ENCODE data around the gene IRX6.

The IRX6 gene

DNA sequence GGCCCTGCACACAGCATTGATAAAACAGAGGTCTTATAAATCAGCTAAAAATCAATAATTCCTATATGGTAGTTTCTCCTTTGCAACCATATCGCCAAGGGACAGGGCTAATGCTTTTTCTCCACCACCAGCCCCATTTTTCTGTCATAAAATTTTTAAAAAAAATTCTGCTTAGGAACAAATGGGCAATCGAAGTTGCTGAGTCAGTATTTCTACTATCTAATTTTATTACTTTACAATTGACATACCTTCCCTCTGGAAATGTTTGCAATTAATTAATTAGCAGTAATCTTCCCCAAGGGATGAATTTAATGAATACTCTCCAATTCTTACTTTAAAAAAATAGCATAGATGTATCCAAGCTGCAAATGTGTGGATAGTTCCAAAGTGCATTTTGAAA lies 1.7 kb upstream of the IRX6 start:
- no peak for DNase-seq

DNA sequence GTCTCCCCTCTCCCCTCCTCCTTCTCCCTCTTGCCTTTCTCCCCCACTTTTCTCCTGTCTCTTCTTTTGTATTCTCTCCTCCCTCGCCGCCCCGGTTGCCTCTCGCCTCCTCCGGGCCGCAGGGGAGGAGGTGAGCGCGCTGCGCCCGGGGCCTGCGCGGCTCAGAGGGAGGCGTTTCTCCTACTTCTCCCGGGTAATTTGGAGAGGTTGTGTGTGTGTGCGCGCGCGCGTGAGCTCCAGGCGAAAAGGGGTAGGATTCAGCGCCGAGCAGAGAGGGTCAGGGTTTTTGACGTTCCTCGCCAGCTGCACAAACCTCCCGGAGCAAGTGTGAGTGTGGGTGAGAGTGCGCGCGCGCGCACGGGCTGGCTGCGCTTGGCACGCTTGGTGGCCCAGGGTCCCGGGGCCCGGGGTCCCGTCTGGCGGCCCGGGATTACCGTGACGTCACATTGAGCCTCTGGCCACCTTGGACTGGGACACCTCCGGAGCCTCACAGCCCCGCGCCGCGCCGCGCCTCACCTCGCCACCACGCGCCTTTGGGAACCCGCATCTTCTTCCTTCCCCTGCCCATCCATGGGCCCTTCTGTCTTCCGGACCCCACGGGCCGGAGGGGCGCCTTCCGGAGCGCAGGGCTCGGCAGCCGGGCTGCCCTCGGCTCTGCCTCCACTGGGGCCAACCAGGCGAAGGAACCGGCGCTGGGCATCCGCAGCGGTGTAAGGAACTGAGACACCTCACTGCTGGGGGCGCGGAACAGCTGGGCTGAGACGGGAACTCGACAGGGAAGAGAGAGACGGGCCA lies 479 bp downstream of the IRX6 start:
- no peak for DNase-seq

DNA sequence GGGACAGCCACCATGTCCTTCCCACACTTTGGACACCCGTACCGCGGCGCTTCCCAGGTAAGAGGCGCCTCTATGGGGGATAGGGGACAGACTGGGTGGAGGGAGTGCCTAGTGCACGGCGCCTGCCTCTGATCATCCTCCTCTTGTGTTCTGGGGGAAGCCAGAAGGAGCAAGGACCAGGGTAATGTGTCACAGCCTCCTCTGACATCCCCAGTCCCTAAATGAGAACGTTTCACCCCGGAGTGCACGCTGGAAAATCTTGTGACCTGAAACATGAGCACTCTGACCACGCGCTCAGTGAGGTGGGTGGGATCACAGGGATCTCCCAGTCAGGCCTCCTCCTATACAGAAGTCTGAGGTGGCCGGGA lies 1.1 kb downstream of the IRX6 start:
- DNase-seq, result no peak

DNA sequence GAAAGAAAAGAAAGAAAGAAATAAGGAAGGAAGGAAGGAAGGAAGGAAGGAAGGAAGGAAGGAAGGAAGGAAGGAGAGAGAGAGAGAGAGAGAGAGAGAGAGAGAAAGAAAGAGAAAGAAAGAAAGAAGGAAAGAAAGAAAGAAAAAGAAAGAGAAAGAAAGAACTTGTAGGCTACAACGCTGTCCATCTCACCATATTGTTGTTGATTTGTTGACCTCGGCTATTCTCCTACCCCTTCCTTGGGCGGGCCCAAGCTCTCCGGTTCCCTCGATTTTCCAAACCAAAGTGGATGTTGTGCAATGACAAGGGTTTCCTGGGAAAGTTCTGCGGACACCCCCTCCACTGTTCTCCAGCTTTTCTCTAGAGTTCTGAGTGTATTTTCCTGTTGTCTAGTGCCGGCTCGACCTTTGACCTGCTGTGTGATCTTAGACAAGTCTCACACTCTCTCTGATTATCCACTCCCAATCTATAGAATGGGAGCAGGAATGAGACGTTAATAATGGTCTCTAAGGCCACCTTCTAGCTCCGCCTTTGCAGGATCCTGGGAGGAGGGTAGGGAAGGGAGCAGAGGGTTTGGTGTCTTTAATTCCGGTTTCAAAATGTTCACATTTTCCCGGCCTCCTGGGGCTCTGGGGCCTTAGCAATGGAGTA lies 1.6 kb downstream of the IRX6 start:
- no peak for DNase-seq

DNA sequence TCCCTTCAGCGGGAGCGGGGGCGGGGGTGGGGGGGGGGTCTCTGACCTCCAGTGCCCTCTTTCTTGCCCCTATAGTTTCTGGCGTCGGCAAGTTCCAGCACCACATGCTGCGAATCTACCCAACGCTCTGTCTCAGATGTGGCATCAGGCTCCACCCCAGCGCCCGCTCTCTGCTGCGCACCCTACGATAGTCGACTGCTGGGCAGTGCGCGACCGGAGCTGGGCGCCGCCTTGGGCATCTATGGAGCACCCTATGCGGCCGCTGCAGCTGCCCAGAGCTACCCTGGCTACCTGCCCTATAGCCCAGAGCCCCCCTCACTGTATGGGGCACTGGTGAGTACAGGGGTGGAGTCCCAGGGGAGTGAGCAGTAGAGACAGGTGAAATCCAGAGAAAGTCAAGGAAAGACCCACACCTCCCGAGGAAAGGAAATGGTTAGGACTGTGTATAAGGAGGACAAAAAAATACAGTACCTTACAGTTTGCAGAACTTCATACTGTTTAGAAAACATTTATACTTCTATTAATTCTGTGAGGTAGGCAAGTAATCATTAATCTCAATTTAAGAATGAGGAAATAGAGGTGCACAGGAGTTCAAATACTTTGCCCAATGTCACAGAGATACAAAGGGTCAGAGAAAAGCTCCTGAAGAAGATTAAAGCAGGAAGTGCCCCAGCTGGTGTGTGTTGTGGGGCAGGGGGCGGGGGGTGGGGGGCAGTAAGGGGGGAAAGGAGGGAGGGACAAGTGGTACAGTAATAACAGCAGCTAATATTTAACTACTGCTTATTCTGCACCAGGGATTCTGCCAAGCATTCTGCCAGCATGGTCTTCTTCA lies 2.5 kb downstream of the IRX6 start:
- DNase-seq, result no peak

DNA sequence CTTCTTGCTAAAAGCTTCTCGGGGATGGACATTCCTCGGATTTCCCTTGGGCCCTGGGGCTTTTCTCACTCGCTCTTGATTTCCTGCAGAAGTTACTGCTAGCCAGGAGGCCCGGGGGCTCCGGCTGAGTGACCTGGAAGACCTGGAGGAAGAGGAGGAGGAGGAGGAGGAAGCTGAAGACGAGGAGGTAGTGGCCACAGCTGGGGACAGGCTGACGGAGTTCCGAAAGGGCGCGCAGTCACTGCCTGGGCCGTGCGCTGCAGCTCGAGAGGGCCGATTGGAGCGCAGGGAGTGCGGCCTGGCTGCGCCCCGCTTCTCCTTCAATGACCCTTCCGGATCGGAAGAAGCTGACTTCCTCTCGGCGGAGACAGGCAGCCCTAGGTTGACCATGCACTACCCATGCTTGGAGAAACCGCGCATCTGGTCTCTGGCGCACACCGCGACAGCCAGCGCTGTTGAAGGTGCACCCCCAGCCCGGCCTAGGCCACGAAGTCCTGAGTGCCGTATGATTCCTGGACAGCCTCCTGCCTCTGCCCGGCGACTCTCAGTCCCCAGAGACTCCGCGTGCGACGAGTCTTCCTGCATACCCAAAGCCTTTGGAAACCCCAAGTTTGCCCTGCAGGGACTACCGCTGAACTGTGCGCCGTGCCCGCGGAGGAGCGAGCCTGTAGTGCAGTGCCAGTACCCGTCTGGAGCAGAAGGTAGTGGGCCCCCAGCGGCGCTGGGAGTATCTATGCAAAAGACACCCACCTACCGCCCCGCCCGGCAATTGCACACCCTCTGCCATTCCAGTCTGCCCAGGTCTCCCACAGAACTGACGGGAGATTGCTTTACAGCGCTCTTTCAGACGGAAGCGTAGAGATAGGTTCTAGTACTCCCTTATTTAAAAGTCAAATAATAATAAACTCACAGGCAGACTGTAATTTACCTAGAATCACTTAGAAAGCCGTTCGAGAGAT lies 4.9 kb downstream of the IRX6 start:
- no peak for DNase-seq

DNA sequence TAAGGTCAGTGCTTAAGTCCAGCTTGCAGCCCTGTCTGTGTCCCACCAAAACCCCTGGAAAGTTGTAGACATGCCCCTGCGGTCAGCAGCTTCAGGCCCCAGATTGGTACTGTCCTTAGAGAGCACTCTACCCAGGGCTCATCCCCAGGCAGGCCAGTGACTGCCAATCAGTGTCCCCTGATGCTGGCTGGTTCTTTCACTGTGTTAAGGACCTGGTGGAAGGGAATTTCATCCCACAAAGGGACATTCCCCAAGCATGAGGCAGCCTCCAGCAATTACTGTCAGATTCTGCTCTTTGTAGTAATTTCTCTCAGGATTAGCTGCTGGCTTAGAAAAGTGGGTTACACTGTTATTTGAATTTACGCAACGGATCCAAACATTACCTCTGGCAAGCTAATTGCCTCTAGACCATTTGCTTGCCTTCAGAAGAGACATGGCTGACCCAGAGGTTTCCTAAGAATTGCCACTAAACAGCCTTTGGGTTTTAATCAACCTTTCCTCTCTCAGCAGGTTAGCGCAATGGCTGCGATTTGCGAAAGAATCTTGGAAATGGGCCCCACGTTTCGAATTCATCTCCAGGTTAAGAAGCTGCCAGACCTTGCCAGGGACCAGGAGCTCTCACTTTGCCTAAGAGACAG lies 5.9 kb downstream of the IRX6 start:
- no peak for DNase-seq

DNA sequence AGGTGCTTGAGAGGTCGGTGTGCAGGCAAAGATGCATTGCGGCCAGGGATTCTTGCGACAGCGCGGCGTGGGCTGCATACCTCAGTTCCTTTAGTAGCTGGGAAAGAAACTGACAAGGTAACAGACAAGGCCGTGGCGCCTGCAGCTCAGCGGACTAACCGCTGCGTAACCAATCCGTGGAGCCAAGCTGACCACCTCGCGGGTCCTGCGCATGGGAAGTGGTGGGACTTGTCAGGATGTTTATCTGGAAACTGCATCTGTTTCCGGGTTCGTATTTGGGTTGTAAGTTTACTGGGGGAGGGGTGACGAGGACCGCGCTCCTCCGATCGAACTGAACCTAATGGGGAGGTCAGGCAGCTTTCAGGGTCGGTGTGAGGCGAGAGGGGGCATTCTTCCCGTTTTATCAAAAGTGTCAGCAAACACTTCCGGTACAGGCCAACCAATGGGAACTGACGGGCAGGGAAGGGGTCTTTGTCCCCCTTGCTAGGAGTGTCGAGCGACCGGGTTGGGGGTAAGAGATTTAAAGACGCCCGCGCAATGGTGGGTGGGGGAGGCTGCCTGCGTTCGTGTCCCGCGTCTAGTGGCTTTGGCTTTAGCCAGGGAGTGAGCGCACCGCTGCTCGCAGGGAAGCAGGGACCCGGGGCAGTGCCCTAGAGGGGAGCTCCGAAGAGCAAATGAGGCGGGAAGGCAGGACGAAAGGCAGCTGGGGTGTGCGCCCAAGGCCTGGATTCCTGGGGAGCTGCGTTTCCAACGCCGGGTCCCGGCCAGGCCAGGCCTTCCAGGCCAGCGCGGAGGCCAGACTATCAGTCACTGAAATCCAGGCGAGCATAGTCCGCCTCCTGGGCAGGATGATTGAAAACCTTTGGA lies 7.0 kb downstream of the IRX6 start:
- no peak for DNase-seq

DNA sequence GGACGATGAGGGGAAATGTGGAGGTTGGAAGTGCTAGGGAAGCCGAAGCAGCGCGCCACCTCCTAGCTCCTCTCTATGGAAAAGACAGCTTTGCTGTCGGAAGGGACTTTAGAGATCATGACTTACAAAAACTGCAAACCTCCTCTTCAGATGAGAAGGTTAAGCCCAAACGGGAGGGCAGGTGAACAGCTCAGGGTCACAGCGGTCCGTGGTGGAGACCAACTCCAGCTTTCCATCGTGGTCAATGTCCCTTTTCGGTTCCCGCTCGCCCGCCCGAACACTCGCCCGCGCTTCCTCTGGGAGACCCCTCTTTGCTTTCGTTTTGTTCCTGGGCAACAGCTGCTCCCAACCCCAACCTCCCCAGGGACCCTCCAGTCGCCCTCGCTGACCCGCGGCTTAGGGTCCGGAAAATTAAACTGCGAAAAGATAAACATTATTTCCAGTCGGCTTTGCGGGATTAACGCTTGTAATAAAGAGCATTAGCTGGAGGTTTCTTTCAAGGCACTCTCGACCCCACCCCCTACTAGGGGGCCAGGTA lies 7.7 kb downstream of the IRX6 start:
- no peak for DNase-seq

DNA sequence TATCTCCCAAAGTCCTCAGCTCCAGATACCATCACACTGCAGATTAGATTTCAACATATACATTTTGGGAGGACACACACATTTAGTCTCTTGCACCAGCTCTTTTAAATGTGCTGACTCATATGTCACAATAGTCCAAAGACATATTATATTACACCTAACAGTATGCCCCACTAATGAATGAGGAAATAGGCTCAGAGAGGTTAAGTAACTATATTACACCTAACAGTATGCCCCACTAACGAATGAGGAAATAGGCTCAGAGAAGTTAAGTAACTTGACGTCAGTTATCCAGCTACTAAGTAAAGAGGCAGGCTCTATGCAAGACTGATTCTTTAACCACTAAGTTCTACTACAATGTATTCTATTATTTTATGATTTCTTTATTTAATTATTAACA lies 9.7 kb downstream of the IRX6 start:
- no peak for DNase-seq

DNA sequence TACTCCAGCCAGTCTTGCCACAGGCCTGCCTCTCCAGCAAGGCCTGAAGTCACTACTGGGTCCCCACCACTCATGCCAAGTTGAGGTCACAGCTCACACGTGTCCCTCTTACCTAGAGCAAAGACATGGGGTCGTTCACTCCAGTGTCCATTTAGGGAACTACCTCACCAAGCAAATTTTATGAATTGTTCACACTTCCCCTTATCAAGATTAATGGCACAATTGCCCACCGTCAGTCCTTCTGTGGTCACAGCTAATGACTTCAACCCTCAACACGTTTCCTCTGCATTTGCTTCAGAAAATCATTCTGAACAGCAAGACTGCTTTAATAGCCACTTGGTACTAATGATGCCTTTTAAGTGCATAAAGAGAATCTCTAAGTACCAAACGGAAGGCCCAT lies 14.6 kb downstream of the IRX6 start:
- no peak for DNase-seq

DNA sequence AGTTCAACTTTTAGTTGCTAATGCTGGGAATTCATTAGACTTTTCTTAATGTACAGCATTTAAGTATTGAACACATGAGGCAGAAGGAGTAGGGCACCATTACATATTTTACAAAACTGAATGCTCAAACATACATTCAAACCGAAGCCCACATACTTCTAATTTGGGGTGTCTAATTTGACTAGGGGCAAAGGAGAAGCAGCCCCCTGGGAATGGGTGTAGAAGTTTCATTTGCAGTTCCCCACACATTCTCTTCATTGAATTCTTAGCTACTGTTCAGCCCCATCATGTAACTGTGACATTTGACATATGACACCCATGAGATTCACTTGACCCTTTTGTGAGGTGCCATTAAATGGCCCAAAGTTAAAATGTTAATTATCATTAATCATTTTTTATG lies 16.4 kb downstream of the IRX6 start:
- no peak for DNase-seq

DNA sequence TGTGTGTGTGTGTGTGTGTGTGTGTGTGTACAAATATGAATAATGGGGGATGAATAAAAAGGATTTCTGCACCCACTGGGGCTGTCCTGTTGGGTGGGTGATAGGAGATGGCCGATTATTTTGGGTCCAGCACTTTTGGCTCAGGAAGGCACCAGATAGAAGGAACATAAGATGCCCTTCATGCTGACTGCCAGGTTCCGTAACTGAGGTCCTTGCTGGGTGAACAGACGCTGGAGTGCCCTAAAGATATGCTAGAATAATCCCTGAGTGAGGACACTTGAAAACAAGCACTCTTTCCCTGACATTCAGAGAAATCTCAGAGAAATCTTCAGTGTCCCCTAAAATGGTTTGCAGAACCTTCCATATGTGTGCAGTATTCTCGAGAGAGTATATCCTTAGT lies 17.7 kb downstream of the IRX6 start:
- DNase-seq, result no peak

DNA sequence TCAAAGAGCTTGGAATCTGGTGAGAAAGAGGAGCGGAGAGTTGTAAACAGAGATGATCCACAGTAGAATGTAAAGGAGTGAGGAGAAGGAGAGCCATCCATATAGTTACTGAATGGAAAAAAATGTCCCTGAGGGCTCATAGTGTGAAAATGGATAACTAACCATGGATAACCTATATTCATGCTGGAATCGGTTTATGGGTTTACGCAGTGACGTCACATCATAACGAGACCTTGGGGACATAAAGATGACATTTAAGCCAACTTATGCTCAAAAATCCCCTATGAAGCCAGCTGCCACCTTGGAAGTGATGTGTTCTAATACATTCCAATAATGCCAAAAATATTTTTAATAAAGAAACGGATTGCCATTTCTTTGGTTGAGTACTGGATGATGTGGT lies 22.5 kb downstream of the IRX6 start:
- no peak for DNase-seq

DNA sequence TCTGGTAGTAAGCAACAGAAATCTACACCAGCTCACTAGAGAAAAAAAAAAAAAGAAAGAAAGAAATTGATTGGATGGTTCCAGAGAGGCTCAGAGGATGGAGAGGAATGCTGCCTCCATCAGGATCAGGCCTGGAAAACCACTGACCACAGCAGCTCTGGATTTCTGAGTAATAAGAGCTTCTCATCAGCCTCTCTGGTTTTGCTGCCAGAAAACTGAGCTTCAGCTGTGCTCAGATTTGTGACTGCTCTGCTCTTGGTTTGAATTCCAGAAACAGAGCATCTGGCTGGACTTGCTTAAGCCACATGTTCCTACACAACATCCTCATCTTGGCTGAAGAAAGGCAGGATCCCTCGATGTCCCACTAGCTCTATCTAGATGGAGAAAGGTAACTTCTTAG lies 25.9 kb downstream of the IRX6 start:
- DNase-seq, result no peak

DNA sequence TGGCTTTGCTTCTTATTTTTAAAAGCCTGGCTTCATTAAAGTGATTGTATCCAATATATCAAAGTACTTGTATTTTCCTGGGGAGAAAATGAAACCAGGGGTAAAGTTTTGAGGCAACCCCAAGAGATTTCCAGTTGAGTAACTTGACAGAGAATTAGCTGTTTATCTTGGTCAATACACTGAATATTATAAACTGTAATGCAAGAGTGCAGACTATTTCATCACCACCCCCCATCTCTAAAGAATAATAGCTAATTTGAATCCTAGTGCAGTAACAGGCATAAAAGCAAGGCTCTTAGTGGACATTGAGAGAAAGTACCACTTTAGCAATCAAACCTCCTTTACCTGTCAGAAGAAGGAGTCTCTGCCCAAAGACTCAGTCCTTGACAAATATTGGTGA lies 27.0 kb downstream of the IRX6 start:
- no peak for DNase-seq

DNA sequence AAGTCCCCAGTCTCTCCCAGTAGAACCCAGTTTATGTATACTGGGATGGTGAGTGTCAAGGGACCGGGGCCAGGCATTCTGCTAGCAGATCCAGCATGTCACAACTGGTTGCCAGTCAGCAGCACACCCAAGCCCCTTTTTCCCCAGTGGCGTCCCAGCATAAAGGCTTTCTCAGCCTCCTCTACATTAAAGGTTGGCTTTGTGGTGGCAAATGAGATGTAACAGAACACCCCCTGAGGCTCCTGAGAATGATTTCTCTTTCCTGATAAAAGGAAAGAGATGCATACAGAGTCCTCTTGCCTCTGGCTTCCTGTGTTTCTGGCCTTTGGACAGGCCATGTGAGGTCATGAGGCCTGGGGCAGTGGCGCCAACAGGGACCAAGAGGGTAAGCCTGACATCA lies 27.9 kb downstream of the IRX6 start:
- no peak for DNase-seq

DNA sequence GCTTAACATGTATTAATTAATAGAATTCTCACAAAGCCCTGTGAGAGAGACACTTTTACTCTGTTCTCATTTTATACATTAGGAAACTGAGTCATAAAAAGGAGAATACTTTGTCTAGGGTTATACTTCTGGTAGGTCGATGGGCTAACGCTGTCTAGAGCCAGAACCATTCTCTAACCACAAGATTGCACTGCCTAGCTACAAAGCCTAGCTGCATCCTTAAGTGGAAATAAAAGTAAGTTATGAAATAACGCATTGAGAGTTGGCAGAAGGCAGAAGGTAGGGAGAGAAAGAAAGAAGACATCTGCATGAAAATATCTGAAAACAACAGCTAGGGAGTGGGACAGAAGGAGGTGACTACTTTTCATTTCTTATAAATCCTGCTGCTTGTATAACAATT lies 33.2 kb downstream of the IRX6 start:
- DNase-seq, result no peak

DNA sequence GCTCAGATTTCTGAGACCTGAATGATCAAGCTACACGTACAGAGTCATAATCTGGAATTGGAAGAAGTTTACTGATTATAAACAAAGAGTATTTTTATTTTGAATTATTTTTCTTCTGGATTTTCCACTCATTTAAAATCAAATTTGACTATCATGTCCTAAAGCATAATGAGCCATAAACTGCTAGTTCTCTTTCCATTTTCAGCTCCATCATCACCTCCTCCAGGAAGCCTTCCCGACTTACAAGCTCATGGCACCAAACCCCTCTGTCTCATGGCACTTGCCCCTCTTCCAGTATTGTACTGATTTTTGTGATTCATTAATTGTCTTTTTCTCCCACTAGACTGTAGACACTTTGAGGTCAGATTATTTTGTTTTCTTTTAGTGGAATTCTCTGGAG lies 35.9 kb downstream of the IRX6 start:
- no peak for DNase-seq

DNA sequence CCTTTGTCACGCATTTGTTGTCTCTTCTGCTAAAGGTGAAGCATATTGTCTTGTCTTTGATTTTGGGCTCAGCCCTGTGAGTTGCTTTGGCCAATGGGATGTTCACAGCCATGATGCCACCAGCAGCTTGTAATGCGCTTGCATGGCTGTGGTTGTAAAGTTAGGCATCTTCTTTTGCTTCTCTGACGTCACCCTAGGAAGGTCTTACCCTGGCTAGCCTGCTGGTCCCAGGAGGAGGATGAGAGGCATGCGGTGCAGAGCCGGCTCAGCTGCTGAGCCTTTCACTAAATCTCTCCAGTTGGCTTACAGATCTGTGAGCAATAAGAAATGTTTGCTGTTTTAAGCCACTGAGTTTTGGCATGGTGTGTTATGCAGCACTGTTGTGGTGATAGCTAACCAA lies 40.8 kb downstream of the IRX6 start:
- DNase-seq, result no peak

All from amygdala (tissue), 56 donors.